WTC11 (cell line): ENCODE data around the gene DYNLRB1. TPM values are rescaled to one million over a fixed set of nuclear protein-coding genes. Genes with fewer than 3 reads are reported as not detected.

Experiments used
- ATAC-seq: fragments of 200-7000 bp; cut with Tn5 transposase; 2 replicates; pipeline ENCODE4 v1.10.0; 2021; ENCODE audit warnings: mild to moderate bottlenecking, moderate library complexity
- CTCF ChIA-PET: fragments of 300-600 bp; sonication (Branson Sonifier 250); formaldehyde crosslinking; loops from one replicate; lab custom pipeline; 2021; ENCODE audit warnings: antibody characterized with exemption; lab: Charles Lee
- POLR2A ChIA-PET: fragments of 350-600 bp; sonication (Branson Sonifier 250); formaldehyde crosslinking; loops from one replicate; lab custom pipeline; 2021; ENCODE audit warnings: antibody characterized with exemption; lab: Charles Lee
- DNase-seq: peaks from one replicate; pipeline ENCODE4 v3.0.0; 2021; ENCODE audit warnings: low spot score
- H3K27ac Mint-ChIP-seq: 2 replicates; pipeline ENCODE4 v1.8.0; 2021; ENCODE audit warnings: mixed read lengths
- H3K27me3 Mint-ChIP-seq: 2 replicates; pipeline ENCODE4 v1.8.0; 2021; ENCODE audit warnings: low read depth, mild to moderate bottlenecking, moderate library complexity, mixed read lengths
- H3K36me3 Mint-ChIP-seq: 2 replicates; pipeline ENCODE4 v1.8.0; 2021; ENCODE audit warnings: mixed read lengths
- H3K4me1 Mint-ChIP-seq: 2 replicates; pipeline ENCODE4 v1.8.0; 2022; ENCODE audit warnings: mixed read lengths
- H3K4me3 Mint-ChIP-seq: 2 replicates; pipeline ENCODE4 v1.8.0; 2021; ENCODE audit warnings: mild to moderate bottlenecking, moderate library complexity, mixed read lengths
- H3K9me3 Mint-ChIP-seq: 2 replicates; pipeline ENCODE4 v1.8.0; 2021; ENCODE audit warnings: mixed read lengths
- CREM ChIP-seq: sonication (generic); formaldehyde crosslinking; IDR thresholded peaks from 2 replicates; pipeline ENCODE4 v1.8.1; 2022; ENCODE audit warnings: mild to moderate bottlenecking, missing genetic modification reagents, moderate library complexity
- GABPB1 ChIP-seq: sonication (generic); formaldehyde crosslinking; IDR thresholded peaks from 2 replicates; pipeline ENCODE4 v1.8.1; 2023; ENCODE audit warnings: mild to moderate bottlenecking, missing genetic modification reagents
- MYBL2 ChIP-seq: sonication (generic); formaldehyde crosslinking; IDR thresholded peaks from 2 replicates; pipeline ENCODE4 v1.8.1; 2023; ENCODE audit warnings: mild to moderate bottlenecking, moderate library complexity, missing genetic modification reagents
- NFE2L1 ChIP-seq: sonication (generic); formaldehyde crosslinking; IDR thresholded peaks from 2 replicates; pipeline ENCODE4 v1.8.1; 2023; ENCODE audit warnings: missing genetic modification reagents
- NFYB ChIP-seq: sonication (generic); formaldehyde crosslinking; conservative IDR thresholded peaks from 2 replicates; pipeline ENCODE4 v1.8.0; 2022; ENCODE audit warnings: low read depth, missing genetic modification reagents
- RELA ChIP-seq: sonication (generic); formaldehyde crosslinking; IDR thresholded peaks from 2 replicates; pipeline ENCODE4 v1.8.1; 2022; ENCODE audit warnings: missing genetic modification reagents, mild to moderate bottlenecking, borderline replicate concordance
- SMAD3 ChIP-seq: sonication (generic); formaldehyde crosslinking; IDR thresholded peaks from 2 replicates; pipeline ENCODE4 v1.8.0; 2022; ENCODE audit warnings: missing genetic modification reagents, mild to moderate bottlenecking, borderline replicate concordance
- TCF7 ChIP-seq: sonication (generic); formaldehyde crosslinking; IDR thresholded peaks from 2 replicates; pipeline ENCODE4 v1.8.0; 2022; ENCODE audit warnings: mild to moderate bottlenecking, low read depth, missing genetic modification reagents, moderate library complexity
- TEAD1 ChIP-seq: sonication (generic); formaldehyde crosslinking; IDR thresholded peaks from 2 replicates; pipeline ENCODE4 v1.8.0; 2022; ENCODE audit warnings: mild to moderate bottlenecking, missing genetic modification reagents
- TP53 ChIP-seq: sonication (generic); formaldehyde crosslinking; IDR thresholded peaks from 2 replicates; pipeline ENCODE4 v1.8.1; 2023; ENCODE audit warnings: mild to moderate bottlenecking, missing genetic modification reagents
- total RNA-seq: library from RNA; stranded (reverse); gene quantifications from 3 replicates; pipeline ENCODE4 v1.2.3, GENCODE V29; 2021
- TF ChIP-seq, protein P1 (sequence below): fragments of 250-450 bp; sonication (Bioruptor Pico); IDR thresholded peaks from 2 replicates; pipeline ENCODE4 v1.9.0; 2021; ENCODE audit warnings: mild to moderate bottlenecking, borderline replicate concordance
- TF ChIP-seq, protein P2 (sequence below): sonication (generic); formaldehyde crosslinking; IDR thresholded peaks from 2 replicates; pipeline ENCODE4 v1.8.1; 2022; ENCODE audit warnings: missing genetic modification reagents, borderline replicate concordance
- TF ChIP-seq, protein P3 (sequence below): sonication (generic); formaldehyde crosslinking; IDR thresholded peaks from 2 replicates; pipeline ENCODE4 v1.8.1; 2023; ENCODE audit warnings: mild to moderate bottlenecking, missing genetic modification reagents, borderline replicate concordance
- TF ChIP-seq, protein P4 (sequence below): sonication (generic); formaldehyde crosslinking; IDR thresholded peaks from 2 replicates; pipeline ENCODE4 v1.8.1; 2023; ENCODE audit warnings: mild to moderate bottlenecking, moderate library complexity, missing genetic modification reagents
- TF ChIP-seq, protein P5 (sequence below): fragments of 250-450 bp; sonication (Bioruptor Pico); conservative IDR thresholded peaks from 2 replicates; pipeline ENCODE4 v1.9.0; 2021; ENCODE audit warnings: mild to moderate bottlenecking

Gene DYNLRB1
- total RNA-seq, 1 experiment from 2014 or later: 99.3 TPM

DNA sequence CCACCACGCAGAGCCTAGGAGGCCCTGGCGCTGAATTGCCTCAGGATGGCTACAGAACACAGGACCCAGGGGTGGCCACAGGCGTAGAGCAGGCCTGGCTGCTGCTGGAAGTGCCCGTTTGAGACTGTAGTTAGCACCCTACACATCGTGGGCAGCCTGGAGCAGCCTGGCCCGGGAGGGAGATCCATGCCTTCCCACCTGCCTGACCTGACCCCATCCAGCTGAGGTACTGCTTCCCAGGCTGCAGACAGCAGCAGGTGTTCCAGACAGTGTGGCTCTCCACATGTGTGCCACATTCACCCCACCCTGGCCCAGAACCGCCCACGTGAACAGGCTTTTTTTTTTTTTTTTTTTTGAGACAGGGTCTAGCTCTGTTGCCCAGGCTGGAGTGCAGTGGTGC lies 21.4 kb downstream of the DYNLRB1 start (continued):
- TF ChIP-seq, protein P1, sequence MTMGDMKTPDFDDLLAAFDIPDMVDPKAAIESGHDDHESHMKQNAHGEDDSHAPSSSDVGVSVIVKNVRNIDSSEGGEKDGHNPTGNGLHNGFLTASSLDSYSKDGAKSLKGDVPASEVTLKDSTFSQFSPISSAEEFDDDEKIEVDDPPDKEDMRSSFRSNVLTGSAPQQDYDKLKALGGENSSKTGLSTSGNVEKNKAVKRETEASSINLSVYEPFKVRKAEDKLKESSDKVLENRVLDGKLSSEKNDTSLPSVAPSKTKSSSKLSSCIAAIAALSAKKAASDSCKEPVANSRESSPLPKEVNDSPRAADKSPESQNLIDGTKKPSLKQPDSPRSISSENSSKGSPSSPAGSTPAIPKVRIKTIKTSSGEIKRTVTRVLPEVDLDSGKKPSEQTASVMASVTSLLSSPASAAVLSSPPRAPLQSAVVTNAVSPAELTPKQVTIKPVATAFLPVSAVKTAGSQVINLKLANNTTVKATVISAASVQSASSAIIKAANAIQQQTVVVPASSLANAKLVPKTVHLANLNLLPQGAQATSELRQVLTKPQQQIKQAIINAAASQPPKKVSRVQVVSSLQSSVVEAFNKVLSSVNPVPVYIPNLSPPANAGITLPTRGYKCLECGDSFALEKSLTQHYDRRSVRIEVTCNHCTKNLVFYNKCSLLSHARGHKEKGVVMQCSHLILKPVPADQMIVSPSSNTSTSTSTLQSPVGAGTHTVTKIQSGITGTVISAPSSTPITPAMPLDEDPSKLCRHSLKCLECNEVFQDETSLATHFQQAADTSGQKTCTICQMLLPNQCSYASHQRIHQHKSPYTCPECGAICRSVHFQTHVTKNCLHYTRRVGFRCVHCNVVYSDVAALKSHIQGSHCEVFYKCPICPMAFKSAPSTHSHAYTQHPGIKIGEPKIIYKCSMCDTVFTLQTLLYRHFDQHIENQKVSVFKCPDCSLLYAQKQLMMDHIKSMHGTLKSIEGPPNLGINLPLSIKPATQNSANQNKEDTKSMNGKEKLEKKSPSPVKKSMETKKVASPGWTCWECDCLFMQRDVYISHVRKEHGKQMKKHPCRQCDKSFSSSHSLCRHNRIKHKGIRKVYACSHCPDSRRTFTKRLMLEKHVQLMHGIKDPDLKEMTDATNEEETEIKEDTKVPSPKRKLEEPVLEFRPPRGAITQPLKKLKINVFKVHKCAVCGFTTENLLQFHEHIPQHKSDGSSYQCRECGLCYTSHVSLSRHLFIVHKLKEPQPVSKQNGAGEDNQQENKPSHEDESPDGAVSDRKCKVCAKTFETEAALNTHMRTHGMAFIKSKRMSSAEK (CRISPR knock-in tag): no peak
- TF ChIP-seq TP53 (no peak), MYBL2 (CRISPR knock-in tag) (no peak), NFYB (CRISPR knock-in tag) (no peak), SMAD3 (no peak), TCF7 (CRISPR knock-in tag) (no peak), CREM (CRISPR knock-in tag) (no peak), RELA (CRISPR knock-in tag) (no peak)
- TF ChIP-seq, protein P2, sequence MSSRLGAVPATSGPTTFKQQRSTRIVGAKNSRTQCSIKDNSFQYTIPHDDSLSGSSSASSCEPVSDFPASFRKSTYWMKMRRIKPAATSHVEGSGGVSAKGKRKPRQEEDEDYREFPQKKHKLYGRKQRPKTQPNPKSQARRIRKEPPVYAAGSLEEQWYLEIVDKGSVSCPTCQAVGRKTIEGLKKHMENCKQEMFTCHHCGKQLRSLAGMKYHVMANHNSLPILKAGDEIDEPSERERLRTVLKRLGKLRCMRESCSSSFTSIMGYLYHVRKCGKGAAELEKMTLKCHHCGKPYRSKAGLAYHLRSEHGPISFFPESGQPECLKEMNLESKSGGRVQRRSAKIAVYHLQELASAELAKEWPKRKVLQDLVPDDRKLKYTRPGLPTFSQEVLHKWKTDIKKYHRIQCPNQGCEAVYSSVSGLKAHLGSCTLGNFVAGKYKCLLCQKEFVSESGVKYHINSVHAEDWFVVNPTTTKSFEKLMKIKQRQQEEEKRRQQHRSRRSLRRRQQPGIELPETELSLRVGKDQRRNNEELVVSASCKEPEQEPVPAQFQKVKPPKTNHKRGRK (CRISPR knock-in tag): no peak
- TF ChIP-seq, protein P3, sequence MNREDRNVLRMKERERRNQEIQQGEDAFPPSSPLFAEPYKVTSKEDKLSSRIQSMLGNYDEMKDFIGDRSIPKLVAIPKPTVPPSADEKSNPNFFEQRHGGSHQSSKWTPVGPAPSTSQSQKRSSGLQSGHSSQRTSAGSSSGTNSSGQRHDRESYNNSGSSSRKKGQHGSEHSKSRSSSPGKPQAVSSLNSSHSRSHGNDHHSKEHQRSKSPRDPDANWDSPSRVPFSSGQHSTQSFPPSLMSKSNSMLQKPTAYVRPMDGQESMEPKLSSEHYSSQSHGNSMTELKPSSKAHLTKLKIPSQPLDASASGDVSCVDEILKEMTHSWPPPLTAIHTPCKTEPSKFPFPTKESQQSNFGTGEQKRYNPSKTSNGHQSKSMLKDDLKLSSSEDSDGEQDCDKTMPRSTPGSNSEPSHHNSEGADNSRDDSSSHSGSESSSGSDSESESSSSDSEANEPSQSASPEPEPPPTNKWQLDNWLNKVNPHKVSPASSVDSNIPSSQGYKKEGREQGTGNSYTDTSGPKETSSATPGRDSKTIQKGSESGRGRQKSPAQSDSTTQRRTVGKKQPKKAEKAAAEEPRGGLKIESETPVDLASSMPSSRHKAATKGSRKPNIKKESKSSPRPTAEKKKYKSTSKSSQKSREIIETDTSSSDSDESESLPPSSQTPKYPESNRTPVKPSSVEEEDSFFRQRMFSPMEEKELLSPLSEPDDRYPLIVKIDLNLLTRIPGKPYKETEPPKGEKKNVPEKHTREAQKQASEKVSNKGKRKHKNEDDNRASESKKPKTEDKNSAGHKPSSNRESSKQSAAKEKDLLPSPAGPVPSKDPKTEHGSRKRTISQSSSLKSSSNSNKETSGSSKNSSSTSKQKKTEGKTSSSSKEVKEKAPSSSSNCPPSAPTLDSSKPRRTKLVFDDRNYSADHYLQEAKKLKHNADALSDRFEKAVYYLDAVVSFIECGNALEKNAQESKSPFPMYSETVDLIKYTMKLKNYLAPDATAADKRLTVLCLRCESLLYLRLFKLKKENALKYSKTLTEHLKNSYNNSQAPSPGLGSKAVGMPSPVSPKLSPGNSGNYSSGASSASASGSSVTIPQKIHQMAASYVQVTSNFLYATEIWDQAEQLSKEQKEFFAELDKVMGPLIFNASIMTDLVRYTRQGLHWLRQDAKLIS (CRISPR knock-in tag): no peak
- TF ChIP-seq, protein P4, sequence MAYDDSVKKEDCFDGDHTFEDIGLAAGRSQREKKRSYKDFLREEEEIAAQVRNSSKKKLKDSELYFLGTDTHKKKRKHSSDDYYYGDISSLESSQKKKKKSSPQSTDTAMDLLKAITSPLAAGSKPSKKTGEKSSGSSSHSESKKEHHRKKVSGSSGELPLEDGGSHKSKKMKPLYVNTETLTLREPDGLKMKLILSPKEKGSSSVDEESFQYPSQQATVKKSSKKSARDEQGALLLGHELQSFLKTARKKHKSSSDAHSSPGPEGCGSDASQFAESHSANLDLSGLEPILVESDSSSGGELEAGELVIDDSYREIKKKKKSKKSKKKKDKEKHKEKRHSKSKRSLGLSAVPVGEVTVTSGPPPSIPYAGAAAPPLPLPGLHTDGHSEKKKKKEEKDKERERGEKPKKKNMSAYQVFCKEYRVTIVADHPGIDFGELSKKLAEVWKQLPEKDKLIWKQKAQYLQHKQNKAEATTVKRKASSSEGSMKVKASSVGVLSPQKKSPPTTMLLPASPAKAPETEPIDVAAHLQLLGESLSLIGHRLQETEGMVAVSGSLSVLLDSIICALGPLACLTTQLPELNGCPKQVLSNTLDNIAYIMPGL (CRISPR knock-in tag): no peak

DNA sequence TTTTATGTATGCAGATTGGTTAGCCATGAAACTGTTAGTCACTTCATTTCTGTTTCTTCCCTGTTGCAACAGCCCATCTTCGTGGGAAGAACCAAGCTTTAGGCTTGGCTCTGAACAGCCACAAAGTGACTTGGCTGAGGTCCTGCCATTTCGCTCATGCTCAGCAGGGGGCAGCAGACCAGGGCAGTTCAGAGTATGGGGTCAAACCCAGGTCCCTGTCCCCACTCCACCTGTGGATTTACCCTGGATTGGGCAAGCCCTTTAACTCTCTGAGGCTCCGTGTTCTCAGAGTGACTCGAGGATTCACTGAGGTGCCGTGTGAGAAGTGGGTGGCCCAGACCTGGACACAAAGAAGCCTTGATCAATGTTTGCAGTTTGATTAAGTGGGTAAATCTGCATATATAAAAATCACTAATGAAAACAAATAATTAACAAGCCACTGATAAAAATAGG lies 22.5 kb downstream of the DYNLRB1 start:
- Mint-ChIP-seq H3K9me3 (no peaks in the 10 kb centered on the region), H3K36me3 (peaks cover 40% of the 10 kb centered on the region), H3K27me3 (no peaks in the 10 kb centered on the region), H3K4me1 (peaks cover under 1% of the 10 kb centered on the region; the same call in 1 of the 2 replicates), H3K27ac (peak overlapping the region; percentile 49; the same call in 1 of the 2 replicates), H3K4me3 (no peak overlapping the region)
- DNase-seq: peak; percentile 72
- POLR2A ChIA-PET: interaction anchor here (0.6 to 0.9 kb wide), 2 partner anchors 23 to 233 kb away, joined by 3 to 4 read pairs; no protein-coding TSS in a partner anchor
- ATAC-seq: peak; percentile 70
- CTCF ChIA-PET: interaction anchor here (0.5 to 3.2 kb wide), 27 partner anchors 8 to 348 kb away, joined by 3 to 22 read pairs (median 4); partner anchors contain the start of genes DYNLRB1, MAP1LC3A, PIGU and TP53INP2
- TF ChIP-seq NFE2L1 (CRISPR knock-in tag) (no peak), GABPB1 (CRISPR knock-in tag) (peak; percentile 34; the same call in 1 of the 2 replicates), TEAD1 (no peak)
- TF ChIP-seq, protein P3 (CRISPR knock-in tag): no peak
- TF ChIP-seq, protein P5, sequence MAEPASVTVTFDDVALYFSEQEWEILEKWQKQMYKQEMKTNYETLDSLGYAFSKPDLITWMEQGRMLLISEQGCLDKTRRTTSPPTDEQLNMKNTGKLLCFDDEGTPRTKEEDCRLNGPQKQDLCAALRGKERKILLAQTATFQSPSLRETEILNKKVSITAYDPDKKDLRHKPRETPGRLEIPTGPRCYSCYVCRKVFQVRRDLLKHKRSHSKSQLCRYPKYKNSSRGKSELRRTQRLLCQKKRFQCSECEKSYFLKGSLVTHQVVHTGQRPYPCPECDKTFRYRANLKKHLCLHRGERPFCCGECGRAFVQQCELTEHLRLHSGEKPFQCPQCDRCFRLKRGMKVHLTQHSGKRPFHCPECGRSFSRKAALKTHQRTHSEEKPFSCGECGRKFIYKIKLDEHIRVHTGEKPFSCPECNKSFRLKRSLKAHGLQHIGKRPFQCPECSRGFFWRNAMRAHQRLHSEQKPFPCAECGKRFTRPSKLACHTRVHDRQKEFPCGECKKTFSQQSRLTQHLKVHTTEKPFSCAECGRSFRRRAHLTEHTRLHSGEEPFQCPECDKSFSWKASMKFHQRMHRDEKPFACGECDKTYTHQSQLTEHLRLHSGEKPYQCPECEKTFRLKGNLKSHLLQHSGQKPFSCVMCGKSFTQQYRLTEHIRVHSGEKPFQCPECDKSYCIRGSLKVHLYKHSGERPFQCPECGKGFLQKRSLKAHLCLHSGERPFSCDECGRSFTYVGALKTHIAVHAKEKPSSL (CRISPR knock-in tag): no peak
